ENCODE results near the gene C11orf21.

DNA sequence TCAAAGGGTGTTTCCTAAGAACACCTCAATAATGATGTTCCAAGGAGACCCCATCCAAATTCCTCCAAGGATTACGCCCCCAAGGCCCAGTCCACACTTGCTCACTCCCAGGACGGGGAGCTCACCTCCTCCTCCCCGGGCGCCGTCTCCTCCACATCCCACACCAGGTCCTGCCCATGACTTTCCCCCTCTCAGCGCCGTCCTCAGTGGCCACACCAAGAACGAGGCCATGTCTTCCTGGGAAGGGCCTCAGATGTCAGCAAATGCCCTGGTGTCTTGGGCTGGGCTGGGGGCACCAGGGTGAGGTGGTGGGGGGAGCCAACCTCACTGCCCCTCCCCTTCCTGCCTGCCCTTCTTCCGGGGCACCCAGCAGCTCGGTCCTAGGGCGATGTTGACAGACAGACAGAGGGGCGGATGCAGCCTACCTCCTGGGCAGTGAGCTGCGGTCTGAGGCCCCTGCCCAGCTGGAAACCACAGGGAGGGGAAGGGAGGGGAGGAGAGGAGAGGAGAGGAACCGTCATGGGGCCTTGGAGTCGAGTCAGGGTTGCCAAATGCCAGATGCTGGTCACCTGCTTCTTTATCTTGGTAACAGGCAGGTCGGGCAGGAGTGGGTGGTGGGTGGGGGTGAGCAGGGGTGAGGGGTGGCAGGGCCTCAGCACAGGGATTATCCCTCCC lies at the start of gene C11orf21, which contains the start of gene TSPAN32:
- TF ChIP-seq, protein P1, sequence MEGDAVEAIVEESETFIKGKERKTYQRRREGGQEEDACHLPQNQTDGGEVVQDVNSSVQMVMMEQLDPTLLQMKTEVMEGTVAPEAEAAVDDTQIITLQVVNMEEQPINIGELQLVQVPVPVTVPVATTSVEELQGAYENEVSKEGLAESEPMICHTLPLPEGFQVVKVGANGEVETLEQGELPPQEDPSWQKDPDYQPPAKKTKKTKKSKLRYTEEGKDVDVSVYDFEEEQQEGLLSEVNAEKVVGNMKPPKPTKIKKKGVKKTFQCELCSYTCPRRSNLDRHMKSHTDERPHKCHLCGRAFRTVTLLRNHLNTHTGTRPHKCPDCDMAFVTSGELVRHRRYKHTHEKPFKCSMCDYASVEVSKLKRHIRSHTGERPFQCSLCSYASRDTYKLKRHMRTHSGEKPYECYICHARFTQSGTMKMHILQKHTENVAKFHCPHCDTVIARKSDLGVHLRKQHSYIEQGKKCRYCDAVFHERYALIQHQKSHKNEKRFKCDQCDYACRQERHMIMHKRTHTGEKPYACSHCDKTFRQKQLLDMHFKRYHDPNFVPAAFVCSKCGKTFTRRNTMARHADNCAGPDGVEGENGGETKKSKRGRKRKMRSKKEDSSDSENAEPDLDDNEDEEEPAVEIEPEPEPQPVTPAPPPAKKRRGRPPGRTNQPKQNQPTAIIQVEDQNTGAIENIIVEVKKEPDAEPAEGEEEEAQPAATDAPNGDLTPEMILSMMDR (IDR thresholded peaks at IDR 0.05; ENCODE audit: insufficient read depth, low read depth, low read length), result no peak
- TF ChIP-seq EZH2 (IDR thresholded peaks at IDR 0.05; ENCODE audit: insufficient read depth, low read length), result no peak

Measured in astrocyte (in vitro differentiated cells and primary cell).